ENCODE results near the gene MED27.

- no peak for TF ChIP-seq ZNF274 (IDR thresholded peaks at IDR 0.05; ENCODE audit: low read depth, low read length)
- no peak for TF ChIP-seq SUZ12 (IDR thresholded peaks at IDR 0.05; ENCODE audit: extremely low read depth, insufficient read depth, insufficient read length)
These were observed 238.6 kb downstream of the MED27 start for GRCh38 chr9:131840751-131841702.

Measured in NT2/D1 (cell line).